ENCODE measurements around the gene ZMYND19.
A peak's percentile ranks its signal among the peaks of the same experiment; 100 is the strongest.
"Not testable (repeated sequence)": the region's sequence is repeated elsewhere in the genome, so short reads cannot be mapped to it uniquely, and the experiment has no call there.

ZMYND19 gene

DNA sequence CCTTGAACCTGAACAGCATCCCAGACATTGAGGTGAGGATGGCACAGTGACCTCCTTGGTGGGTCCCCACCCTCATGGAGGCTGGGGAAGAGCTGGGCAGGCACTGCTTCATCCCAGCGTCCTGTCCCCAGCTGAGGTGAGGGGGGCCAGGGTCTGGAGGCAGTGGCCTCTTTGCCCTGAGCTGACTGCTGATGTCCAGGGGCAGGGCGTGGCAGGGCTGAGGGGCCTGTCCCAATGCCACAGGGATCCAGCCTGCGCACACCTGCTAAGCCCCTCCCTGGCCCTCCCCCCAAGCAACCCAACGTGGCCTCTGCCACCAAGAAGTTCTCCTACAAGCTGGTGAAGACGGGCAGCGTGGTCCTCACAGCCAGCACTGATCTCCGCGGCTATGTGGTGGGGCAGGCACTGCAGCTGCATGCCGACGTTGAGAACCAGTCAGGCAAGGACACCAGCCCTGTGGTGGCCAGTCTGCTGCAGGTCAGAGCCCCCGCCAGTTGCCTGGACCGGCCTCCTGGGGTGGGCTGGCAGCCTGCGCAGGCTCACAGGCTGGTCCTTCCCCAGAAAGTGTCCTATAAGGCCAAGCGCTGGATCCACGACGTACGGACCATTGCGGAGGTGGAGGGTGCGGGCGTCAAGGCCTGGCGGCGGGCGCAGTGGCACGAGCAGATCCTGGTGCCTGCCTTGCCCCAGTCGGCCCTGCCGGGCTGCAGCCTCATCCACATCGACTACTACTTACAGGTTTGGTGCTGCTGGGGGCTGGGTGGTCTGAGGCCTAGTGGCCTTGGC, 23.6 kb upstream of the ZMYND19 start:
- DNase-seq, result no peak

DNA sequence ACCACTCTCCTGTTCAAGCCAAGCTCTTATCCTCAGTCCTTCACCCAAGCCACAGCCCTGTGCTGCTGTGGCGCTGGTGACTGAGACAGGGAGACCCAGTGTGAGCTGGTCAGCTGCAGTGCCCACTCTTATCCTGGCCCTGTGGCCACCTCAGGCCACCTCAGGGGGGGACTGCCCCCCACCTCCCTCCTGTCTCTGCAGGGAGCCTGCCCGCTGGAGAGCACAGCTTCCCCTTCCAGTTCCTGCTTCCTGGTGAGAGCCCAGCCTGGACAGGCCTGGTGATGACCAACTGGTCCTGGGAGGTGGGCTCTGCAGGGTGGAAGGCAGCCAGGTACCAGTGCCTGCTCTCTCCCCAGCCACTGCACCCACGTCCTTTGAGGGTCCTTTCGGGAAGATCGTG, 22.9 kb upstream of the ZMYND19 start:
- no peak for DNase-seq

DNA sequence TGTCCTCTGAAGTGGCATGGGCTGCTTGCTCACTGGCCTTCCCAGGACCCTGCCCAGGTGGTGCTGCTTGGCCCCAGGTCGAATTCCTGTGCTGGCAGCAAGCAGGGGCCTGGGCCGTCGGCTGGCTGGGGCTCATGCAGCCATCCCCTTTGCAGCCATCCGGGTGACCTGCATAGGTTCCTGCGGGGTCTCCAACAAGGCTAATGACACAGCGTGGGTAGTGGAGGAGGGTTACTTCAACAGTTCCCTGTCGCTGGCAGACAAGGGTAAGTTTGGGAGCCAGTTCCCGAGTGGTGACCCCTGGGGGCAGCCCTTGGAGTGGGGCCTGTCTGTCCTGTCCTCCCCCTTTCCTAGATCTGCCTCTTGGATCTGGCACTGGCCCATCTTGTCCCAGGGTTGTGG, 22.4 kb upstream of the ZMYND19 start:
- no peak for DNase-seq

DNA sequence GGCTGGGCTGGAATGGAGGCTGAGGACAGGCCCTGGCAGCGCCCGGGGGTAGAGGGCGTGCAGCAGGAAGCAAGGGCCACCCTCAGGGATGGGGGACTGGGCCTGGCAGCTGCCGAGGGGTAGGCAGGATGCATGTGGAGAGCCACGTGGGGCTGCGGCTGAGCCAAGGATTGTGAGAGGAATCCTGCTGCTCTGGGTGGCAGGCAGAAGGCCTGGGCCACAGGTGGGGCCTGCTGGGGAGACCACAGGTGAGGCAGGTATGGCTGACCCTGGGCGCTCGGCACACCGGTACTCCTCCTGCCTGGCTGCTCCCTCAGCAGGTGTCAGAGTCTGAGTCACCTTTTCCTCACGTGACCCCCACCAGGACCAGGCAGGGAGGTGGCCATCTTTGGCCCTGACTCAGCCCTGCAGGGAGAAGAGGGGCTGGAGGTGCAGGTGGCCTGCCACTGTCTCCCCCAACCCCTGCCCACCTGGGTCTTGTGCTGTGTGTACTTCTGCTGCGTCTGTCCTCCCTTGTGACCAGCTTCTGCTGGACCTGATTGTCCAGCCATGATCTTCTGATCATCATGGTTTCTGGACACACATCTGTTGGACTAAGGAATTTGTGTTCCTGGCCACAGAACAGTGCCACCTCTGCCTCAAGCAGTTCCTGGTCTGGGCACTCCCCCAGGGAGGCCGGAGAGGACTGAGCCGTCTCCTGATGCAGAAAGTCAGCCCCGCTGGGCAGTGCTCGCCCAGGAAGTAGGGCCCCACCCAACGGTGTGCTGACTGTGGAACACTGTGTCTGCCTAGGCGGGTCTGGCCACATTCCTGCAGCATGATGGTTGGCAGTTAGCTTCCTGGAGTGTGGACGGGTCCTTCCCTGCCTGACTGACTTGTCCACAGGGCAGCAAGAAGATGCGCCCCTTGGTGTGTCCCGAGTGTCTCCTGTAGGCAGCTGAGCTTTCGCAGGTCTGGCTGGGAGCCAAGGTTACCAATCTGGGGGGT, 21.6 kb upstream of the ZMYND19 start:
- no peak for DNase-seq

DNA sequence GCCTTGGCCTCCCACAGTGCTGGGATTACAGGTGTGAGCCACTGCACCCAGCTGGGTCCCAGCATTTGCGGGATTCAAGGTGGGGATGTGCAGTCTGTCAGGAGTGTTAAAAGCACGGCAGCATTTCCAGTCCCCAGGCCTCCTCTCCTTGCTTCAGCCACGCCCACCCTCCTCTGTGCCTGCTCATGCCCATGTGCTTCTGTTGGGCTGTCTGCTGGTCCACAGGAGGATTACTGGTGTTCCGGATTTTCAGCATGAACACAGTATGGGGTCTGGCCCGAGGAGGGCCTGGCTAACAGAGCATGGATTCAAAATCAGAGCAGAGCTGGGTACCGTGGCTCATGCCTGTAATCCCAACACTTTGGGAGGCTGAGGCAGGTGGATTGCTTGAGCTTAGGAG, 20.6 kb upstream of the ZMYND19 start:
- no peak for DNase-seq

DNA sequence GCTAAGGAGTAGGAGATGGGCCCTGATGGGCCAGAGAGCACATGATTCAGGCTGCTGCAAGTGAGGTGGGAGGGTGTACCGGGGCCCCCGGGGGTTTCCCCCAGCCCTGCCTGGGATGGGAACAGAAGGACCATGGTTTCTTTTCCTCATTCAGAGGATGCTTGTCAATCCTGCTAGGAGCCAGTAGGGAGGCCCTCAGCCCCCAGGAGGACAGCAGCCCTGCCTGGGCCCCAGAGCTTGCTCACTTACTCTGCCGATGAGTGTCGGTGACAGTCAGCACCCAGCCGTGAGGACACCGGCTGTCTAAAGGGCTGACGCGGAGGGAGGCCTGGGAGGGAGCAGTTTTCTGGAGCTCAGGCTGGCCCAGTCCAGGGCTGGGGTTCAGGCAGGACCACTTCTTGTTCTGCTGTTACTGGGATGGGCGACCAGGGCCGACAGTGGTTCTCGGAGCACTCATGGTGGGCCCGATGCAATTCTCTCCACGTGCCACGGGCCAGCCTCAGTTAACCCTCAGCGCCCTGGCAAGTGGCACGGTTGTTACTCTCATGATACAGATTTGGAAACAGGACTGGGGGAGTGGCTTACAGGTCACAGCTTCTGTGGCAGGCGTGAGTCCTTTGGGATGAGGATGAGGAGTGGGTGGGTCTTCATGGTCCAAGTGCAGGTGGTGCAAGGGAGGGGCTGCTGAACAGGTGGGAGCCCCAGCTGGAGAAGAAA, 17.0 kb upstream of the ZMYND19 start:
- peak; percentile 39 to 47 for DNase-seq

DNA sequence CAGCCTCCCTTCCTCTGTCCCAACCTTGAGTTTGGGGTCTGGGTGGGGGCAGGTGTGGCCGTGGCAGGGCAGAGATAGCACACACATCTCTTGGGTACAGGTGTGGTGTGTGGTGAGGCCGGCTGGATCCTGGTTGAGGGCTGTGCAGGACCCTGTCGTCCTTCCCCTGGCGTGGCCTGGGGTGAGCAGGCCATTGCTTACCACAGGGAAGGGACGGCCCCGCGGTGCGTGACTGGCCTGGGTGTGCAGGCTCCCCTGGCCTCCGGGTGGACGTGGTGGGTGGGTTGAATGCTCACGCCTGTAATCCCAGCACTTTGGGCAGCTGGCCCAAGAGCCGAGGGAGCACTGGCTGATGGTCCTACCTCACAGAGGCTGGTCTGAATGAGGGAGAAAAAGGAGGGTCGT, 16.4 kb upstream of the ZMYND19 start:
- no peak for DNase-seq

DNA sequence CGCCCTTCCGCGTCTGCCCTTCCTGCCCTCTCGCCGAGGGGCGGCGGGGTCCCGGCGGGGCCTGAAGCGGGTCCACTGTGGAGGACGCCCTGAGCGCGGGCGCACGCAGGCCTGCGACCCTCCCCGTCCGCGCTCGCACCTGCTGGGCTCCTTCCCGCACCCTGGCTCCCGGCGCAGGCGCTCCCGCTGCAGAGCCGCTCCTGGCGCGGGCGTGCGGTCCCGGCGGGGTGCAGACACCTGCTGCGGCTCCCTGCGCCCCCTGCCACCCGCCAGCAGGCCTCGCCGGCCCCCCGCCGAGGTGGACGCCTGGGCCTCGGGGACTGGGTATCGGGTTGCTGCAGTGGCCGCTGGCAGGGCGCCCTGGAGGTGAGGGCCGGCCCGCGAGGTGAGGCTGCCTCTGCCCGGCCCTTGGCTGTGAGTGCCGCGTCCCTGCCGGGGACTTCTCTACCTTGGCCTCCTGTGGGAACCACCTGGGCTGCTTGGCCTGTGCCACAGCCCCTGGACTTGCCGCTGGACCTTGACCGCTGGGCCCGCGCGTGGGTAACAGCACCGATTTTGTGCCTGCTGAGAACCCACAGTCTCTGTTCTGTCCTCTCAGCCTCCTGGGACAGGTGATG, 15.8 kb upstream of the ZMYND19 start:
- DNase-seq, result no peak

DNA sequence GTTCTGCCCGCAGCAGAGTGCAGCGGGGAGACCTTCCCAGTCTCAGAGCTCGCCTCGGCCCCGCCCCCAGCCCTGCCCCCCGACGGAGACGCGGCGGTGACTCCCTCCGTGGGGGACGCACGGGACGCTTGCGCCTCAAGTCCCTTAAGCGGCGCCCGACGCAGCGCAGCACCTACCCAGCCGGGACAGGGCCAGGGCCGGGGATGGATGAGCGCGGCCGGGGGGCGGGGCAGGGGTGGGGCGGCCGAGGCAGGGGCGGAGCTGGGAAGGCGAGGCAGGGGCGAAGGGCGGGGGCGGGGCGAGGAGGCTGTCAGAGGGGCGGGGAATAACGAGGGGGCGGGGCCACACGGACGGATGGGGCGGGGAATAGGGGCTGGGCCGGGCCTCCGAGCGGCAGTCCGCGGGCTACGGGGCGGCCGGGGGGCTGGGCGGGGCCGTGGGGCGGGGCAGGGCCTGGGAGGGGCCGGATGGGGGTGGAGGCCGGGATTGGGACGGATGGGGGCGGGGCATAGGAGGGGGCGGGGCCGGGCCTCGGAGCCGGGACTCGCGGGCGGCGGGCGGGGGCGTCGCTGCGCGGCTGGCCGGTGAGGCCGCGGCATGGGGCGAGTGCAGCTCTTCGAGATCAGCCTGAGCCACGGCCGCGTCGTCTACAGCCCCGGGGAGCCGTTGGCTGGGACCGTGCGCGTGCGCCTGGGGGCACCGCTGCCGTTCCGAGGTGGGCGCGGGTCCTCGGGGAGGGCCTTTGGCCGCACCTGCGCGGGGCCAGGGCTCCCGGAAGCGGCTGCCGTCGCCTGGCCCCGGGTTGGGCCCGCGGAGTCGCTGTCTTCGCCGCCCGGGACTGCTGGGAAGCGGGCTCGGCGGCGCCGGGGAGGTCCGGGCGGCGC, 15.1 kb upstream of the ZMYND19 start, which contains the start of gene ARRDC1:
Gene ARRDC1 (plus strand): TSS at position 566 of the 884 bp plus-strand sequence. CDS start 32 bp downstream, at position 598.
- DNase-seq, result peak; percentile 90 to 91

DNA sequence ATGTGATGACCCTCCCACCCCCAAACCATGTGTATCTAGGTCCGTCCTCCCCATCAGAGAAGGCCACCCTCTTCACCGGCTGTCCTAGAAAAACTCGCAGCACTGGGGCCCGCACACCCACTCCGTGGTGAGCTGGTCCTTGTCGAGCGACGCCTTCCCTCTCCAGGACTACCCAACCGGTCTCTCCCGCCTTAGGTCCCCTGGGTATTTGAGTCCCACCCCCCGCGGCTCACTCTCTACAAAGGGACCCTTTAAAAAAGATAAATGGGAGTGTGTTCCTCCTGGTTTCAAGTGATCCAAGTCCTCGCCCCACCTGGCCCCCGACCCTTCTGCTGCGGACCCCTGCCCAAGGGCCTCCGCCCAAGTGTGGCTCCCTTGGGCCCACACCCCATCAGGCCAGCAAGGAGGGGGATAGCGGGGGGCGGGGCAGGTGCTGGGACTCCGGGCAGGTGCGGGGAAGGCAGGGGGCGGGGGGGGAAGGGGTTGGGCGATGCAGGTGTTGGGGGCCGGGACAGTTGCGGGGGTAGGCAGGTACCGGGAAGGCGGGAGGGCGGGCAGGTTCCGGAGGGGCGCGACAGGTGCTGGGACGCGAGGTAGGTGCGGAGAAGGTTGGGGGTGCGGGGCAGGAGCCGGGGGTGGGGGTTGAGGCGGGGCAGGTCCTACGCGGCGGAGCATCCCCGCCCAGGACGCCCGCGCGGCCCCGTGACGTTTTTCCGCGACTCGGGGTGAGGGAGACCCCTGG, 14.2 kb upstream of the ZMYND19 start:
- no peak for DNase-seq

DNA sequence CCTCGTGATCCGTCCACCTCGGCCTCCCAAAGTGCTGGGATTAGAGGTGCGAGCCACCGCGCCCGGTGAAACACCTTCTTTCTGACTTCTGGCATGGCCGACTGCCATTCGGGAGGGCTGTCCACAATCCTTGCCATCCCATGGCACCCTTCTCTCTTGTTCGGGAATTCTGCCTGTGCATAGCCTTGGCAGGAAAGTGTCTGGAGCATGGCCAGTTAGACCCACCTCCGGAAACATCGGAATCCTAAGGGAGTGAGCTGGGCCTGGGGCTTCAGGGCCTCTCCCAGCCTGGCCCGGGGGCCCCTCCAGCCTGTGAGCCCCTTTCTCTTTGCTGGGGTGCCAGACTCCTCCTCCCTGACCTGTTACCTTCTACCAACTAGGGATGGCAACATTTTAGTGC, 13.6 kb upstream of the ZMYND19 start:
- no peak for DNase-seq

DNA sequence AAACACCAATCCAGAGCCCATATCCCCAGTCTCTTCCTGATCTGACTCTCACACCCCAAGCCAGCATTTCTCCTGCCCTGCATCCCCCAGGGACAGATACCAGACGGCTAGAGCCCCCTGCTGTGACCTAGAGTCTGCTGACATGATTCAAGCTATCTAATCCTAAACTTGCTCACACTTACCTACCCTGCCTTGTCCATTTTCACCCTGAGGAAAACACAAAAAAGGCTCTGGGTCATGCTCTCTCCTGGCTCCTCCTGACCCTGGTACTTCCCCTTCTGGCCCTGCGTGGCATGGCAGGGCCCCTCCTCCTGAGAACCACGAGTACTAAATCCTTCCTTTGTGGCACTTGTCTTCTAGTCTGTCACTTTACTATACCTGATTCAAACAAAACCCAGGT, 12.3 kb upstream of the ZMYND19 start:
- peak in 1 of 2 donors; percentile 53 for DNase-seq

DNA sequence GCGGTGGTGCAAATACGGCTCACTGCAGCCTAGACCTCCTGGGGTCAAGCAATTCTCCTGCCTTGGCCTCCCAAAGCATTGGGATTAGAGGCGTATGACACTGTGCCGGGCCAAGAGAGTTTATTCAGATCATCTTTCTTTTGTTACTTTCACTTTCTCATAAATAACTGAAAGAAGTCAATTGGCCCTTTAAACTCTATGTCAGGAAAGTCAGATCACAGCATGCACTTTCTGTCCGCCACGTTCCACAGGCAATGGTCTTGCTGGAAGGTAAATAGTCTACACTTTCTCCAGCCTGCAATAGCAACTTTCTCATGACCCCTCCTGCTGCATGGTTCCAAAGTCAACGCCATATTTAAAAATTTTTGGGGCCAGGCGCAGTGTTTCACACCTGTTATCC, 8.6 kb upstream of the ZMYND19 start:
- DNase-seq, result no peak

DNA sequence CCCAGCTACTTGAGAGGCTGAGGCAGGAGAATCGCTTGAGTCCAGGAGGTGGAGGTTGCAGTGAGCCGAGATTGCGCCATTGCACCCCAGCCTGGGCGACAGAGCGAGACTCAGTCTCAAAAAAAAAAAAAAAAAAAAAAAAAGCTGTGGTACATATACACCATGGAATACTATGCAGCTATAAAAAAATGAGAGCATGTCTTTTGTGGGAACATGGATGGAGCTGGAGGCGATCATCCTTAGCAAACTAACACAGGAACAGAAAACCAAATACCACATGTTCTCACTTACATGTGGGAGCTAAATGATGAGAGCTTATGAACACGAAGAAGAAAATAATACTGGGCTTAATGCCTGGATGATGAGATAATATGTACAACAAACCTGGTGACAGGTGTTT, 6.3 kb upstream of the ZMYND19 start:
- DNase-seq, result not testable (repeated sequence)

DNA sequence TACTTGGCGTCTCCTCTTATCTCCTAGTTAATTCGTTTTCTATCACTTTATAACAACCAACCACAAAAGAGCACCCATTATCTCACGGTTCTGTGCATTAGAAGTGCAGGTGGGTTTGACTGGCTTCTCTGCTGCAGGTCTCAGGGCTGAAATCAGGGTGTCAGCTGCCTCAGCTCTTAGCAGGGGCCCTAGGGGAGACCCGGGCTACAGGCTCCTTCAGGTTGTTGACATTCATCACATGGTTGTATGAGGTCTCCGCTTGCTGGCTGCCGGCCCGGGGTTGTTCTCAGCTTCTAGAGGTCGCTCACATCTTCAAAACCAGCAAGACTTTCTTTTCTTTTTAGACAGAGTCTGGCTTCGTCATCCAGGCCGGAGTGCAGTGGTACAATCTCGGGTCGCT, 2.9 kb upstream of the ZMYND19 start:
- DNase-seq, result no peak

DNA sequence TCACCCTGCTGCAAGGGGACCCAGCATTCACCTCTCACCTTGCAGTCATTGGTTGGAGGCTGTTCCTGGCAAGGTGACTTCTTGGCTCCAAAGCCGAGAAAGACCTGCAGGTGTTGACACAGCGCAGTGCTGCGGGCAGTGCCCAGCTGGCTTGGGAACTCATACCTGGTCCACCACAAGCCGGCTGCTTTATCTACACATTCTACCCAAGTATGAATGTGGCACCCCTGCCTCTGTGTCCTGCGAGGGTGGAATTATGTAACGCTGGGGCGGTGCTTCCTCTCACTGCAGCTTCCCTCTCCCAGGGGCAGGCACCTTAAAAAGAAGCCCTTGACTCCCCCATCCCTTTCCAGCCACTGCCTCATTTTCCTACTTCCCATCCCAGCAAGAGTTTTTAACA, 2.5 kb upstream of the ZMYND19 start:
- peak; percentile 33 to 38 for DNase-seq

DNA sequence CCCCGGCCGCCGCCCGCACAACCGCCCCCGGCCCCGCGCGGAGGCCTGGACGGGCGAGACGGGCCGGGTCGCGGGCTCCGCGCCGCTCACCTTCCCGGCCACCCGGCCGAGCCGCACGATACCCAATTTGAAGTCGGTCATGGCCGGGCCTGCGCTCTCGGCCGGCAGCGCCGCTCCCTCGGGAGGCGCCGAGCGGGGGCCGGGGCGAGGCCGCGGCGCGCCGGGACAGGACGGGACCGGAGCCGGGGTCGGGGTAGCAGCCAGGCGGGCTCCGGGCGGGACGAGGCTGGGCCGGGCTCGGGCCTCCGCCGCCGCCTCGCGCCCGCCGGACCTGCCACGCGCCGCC, 216 bp downstream of the ZMYND19 start:
- DNase-seq, result no peak

DNA sequence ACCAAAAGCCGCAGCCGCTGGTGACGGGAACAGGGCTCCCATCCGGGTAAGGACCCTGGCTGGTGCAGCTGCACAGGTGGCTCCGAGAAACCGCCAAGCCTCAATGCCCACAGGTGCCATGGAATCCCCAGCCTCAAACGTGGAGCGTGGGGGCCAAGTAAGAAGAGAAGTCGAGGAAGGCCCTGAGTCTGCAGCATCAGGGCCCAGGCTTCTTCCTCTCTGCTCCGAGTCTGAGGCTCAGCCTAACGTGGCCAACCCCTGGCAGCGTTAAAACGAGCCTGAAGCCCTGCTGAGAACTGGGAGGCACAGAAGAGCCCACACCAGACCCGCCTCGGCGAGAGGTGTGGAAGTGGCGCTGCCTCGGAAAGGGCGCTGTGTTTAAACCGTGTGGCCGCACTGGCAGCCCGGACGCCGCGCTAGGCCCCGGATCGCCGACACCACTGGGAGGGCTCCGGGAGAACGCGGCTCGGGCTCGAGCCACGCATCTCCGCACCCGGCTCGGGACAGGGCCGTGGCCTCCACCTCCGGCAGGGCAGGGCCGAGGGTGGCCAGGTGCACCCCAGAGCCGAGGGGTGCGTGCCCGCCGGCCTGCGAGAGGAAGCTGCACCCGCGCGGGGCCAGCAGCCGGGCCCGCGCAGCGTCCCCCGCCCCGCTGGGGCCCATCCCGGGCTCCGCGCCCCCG, 730 bp downstream of the ZMYND19 start:
- DNase-seq, result no peak

DNA sequence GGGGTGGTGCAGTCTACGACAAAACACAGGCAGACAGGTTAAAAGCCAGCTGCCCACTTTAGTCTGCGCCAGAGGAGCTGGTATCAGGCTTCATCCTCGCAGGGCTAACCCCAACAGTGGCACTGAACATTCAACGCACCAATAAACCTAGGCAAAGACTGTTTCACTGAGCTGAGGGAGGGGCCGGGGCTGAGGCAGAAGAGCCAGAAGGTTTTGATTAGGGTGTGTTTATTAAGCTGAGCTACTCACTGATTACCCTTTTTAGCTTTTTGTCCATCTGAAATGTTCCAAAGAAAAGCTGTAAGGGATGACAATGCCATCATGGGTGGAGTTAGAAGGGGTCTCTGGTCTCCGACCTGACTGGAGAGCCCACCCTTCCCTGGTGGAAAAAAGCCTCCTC, 1.4 kb downstream of the ZMYND19 start:
- no peak for DNase-seq

DNA sequence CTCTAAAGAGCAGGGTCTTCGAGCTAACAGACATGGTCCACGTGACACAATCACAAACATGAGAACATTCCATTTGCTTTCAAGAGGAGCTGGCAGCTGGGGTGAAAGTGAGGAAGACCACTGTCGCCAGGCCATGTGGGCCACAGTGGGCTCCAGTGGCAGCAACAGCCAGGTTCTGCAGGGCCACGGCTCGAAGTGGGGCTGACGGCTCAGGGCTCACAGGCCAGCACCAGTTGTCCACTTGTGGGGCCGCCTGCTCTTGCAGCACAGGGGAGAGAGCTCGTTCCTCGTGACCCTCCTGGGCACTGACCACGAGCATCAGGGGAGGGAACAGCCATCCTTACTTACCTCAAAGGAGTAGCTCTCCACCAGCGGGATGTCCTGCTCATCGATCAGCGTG, 2.0 kb downstream of the ZMYND19 start:
- no peak for DNase-seq

Measured in inflammatory macrophage treated with lipopolysaccharide for 1 hour (primary cell).